ENCODE measurements around the gene DOP1B.
"Not testable (repeated sequence)": the region's sequence is repeated elsewhere in the genome, so short reads cannot be mapped to it uniquely, and the experiment has no call there.

The DOP1B gene, protein sequence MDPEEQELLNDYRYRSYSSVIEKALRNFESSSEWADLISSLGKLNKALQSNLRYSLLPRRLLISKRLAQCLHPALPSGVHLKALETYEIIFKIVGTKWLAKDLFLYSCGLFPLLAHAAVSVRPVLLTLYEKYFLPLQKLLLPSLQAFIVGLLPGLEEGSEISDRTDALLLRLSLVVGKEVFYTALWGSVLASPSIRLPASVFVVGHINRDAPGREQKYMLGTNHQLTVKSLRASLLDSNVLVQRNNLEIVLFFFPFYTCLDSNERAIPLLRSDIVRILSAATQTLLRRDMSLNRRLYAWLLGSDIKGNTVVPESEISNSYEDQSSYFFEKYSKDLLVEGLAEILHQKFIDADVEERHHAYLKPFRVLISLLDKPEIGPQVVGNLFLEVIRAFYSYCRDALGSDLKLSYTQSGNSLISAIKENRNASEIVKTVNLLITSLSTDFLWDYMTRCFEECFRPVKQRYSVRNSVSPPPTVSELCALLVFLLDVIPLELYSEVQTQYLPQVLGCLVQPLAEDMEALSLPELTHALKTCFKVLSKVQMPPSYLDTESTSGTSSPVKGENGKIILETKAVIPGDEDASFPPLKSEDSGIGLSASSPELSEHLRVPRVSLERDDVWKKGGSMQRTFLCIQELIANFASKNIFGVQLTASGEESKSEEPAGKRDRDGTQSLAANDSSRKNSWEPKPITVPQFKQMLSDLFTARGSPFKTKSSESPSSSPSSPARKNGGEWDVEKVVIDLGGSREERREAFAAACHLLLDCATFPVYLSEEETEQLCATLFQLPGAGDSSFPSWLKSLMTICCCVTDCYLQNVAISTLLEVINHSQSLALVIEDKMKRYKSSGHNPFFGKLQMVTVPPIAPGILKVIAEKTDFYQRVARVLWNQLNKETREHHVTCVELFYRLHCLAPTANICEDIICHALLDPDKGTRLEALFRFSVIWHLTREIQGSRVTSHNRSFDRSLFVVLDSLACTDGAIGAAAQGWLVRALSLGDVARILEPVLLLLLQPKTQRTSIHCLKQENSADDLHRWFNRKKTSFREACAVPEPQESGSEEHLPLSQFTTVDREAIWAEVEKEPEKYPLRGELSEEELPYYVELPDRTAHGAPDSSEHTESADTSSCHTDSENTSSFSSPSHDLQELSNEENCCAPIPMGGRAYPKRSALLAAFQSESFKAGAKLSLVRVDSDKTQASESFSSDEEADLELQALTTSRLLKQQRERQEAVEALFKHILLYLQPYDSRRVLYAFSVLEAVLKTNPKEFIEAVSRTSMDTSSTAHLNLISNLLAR (N-terminal part only)

DNA sequence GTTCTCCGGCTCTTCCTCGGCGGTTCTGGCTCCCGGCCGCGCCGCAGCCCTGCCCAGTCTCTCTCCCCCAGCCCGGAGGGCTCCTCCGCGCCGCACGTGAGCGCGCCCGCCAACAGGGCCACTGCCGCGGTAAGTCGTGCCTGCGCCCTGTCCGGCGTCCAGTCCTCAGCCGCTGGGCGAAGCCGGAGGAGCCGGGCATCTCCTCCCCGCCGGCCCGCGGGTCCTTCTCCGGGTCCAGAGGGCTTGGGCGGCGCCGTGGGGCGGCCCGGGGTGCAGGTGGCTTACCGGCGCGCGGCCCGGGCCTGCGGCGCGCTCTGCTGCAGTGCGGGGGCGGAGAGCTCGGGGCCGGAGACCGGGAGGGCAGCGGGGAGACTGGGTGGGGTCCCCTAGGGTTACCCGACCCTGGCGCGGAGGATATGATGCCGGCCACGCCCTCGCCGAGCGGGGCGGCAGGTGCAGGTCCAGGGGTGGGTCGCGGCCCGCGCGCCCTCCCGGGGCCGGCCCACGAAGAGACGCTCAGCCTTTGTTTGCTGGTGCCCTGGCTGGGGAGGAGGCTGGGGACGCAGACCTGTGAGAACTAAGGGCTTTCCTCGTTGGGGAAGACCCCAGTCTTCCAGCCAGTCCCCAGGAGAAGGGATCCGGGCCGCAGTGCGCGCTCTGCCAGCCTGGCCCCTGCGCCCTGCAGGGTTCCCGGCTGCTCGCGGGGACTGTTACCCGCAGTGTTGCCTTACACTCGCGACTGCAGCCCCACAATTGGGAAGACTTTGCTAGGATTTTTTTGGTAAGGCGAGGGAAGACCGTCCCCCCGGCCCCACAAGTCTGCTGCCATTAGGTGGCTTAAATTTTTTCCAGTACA lies at the start of gene DOP1B:
TSS of gene DOP1B (plus strand) at position 10 of the 856 bp plus-strand sequence. CDS start 7,910 bp downstream, outside the sequence.
- no peak for DNase-seq (ENCODE audit: low spot score)

DNA sequence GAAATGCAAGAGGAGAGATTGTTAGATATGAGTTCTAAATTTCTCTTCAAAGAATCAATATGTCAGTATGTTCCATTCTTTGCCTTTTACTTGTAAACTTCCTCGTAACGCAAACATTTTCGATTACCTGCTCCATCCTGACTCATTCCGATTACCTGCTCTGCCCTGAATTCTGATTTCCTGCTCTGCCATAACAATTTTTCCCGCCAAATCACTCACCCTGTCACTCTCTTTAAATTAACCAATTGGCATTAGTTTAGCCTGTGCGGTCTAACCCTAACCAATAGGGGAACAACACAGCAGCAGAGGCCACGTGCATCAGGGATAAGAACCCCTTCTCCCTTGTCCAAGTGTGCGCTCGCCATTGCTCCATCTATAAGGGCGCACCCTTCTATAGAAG lies 46.8 kb upstream of the DOP1B start:
- DNase-seq (ENCODE audit: low spot score): no peak

DNA sequence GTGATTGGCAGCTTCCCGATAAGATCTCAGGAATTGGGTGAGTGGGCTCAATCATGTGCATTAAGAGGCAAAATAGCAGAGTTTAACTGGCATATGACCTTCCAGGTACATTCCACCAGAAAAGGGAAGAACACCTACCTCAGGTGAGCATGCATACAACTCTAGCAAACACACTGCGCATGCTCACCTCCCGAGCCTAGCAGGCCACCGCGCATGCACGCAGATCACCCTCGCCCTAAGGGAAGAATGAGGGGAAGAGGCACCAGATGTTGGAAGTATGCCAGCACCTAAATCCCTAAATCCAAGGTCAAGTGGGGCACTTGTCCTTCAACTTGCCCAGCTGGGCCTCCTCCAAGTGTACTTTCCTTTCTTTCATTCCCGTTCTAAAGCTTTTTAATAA lies 45.4 kb upstream of the DOP1B start:
- DNase-seq (ENCODE audit: low spot score): no peak

DNA sequence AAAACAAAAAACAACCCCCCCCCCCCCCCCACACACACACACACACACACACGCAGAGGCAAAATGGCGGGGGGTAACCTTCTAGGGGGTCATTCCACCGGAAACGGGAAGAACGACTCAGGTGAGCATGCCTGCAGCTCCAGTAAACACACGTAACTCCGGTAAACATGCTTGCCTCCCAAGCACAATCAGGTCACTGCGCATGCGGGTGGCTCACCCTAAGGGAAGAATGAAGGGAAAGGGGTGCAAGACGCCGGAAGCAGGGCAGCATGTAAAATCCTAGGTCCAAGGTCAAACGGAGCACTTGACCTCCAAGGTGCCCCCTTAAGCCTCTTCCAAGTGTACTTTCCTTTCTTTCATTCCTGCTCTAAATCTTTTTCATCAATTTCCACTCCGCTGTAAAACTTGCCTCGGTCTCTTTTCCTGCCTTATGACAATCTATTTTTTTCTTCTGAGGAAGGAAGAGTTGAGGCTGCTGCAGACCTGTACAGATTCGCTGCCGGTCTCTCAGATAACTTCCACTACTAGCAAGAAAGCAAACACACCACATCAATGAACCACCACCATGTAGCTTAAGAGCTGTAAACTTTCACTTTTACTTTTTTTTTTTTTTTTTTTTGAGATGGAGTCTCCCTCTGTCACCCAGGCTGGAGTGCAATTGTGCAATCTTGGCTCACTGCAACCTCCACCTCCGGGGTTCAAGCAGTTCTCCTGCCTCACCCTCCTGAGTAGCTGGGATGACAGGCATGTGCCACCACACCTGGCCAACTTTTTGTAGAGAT lies 42.8 kb upstream of the DOP1B start:
- no peak for DNase-seq (ENCODE audit: low spot score)

DNA sequence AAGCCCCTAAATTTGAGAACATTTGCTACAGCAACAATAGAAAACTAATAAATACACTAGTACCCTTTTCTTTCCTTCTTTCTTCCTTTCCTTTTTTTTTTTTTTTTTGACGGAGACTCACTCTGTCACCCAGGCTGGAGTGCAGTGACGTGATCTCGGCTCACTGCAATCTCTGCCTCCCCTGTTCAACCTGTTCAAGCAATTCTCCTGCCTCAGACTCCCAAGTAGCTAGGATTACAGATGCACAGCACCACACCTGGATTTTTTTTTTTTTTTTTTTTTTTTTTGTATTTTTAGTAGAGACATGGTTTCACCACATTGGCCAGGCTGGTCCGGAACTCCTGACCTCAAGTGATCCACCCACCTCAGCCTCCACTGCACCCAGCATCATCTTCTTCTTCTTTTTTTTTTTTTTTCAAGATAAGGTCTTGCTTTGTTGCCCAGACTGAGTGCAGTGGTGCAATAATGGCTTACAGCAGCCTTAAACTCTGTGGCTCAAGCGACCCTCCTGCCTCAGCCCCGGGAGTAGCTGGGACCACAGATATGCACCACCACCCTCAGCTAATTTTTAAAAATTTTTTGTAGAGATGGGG lies 41.4 kb upstream of the DOP1B start:
- DNase-seq (ENCODE audit: low spot score): no peak

DNA sequence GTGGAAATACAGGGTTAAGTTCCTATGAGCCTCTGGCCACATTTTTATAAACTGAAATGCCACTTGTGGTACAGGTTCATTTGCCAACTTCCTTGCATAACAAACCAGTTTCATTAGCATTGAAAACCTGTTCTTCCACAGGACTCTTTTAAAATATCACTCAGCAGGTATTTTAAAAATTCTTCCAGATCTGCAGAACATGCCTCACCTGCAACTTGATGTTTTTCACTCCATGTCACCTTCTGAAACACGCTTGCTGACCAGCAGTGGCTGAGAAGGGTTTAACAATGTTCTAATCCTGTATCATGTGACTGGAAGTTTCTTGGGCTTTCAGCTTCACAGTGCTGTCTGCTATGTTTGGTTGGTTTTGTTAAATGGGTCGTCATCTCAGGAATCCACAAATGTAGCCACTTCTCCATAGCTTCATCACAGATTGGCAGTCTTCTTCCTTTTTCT lies 39.3 kb upstream of the DOP1B start:
- no peak for DNase-seq (ENCODE audit: low spot score)

DNA sequence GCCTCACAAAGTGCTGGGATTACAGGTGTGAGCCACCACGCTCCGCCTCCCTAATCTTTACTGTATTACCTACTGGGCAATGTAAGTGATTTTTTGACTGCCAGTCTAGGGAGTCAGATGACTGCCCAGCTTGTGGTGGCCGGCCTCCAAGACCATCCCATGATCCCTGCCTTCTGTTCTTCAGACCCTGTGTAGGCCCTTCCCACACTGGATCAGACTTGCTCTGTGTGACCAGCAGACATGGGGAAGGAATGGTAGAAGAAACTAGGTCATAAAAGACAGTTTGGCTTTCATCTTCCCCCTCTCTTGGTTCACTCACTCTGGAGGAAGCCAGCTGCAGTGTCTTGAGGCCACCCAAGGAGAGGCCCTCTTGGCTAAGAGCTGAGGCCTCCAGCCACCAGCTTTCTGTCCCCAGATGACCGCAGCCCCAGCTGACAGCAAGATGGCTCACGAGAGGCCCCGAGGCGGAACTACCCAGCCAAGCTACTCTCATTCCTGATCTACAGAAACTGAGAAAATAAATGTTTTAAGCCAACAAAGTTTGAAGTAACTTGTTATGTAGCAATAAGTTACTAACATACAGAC lies 36.2 kb upstream of the DOP1B start:
- DNase-seq (ENCODE audit: low spot score): no peak

DNA sequence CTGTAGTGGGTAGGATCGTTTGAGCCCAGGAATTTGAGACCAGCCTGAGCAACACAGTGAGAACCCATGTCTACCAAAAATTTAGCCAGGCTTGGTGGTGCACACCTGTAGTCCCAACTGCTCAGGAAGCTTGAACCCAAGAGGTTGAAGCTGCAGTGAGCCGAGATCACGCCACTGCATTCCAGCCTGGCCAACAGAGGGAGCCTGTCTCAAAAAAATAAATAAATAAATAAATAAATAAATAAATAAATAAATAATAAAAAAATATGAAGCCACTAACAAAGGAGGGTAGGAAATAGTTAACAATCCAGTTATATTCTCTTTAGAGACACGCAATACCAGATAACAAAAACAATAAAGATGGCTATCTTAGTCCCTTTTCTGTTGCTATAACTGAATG lies 33.6 kb upstream of the DOP1B start:
- DNase-seq (ENCODE audit: low spot score): no peak

DNA sequence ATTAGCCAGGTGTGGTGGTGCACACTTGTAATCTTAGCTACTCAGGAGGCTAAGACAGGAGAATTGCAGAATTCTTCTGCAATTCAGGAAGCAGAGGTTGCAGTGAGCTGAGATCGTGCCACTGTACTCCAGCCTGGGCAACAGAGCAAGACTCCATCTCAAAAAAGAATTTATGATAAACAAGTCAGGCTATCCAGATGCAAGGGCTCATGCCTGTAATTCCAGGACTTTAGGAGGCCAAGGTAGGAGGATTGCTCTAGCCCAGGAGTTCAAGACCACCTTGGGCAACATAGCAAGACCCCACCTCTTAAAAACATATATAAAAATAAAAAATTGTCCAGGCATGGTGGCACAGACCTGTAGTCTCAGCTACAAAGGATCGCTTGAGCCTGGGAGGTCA lies 32.2 kb upstream of the DOP1B start:
- no peak for DNase-seq (ENCODE audit: low spot score)

DNA sequence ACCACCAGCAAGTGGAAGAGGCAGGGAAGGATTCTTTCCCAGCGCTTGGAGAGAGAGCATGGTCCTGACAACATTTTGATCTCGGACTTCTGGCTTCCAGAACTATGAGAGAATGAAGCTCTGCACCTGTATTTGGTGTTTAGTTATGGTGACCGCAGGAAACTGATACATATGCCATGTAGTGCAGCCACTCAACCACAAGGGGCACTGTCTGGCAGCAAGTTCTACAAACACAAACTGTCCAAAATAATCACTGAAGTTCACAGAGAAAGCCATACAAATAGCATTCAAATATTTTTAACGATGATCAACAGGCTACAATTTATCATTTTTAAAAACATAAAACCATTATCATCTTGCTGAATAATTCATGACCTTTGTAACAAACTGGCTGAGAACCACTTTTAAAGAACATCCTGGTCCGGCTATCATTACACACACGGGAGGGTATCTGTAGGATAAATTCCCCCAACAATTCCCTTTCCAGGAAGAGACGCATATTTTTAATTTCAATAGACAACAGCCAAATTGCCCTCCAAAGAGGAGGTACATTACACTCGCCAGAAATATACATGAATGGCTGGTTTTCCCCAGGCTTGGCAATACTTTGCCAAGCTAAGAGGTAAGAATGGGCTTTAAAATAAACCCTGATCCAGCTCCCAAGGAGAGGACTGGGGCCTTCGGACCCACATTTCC lies 31.0 kb upstream of the DOP1B start:
- no peak for DNase-seq (ENCODE audit: low spot score)

DNA sequence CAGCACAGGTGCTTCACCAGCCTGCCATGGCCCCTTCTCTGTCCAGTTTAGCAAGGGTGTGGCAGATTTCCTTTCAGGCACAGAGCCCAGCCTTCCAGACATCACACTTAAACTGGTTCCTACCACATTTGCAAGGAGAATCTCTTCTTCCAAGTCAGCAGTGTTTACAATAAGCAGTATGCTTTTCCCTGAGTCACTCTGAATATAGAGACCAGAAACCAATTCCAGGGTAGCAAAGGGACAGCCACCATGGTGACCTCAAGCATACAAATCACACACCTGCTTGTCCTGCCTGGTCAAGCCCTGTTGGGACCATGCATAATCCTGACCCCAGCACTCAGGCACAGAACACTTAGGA lies 30.4 kb upstream of the DOP1B start:
- DNase-seq (ENCODE audit: low spot score): no peak

DNA sequence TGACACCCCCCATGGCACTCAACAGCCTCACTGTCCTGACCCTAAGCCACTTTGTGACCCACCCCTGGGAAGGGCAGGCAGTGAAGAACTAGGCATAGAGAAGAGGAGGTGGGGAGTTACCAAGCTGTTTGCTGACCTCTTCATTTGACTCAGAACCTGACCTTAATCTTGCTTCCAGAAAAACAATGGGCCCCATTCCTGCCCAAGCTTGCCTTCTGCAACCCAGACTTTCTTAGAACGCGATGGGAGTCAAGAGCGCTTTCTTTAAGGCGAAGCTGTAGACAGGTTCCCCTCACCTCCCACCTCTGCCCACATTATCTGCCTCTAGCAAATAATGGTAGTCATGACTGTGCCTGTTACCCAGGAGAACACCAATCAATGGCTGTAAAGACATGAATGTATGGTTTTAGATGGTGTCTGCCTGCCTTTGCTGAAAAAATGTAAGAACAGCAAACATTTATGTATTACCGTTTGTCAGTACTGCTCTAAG lies 30.0 kb upstream of the DOP1B start:
- DNase-seq (ENCODE audit: low spot score): no peak

DNA sequence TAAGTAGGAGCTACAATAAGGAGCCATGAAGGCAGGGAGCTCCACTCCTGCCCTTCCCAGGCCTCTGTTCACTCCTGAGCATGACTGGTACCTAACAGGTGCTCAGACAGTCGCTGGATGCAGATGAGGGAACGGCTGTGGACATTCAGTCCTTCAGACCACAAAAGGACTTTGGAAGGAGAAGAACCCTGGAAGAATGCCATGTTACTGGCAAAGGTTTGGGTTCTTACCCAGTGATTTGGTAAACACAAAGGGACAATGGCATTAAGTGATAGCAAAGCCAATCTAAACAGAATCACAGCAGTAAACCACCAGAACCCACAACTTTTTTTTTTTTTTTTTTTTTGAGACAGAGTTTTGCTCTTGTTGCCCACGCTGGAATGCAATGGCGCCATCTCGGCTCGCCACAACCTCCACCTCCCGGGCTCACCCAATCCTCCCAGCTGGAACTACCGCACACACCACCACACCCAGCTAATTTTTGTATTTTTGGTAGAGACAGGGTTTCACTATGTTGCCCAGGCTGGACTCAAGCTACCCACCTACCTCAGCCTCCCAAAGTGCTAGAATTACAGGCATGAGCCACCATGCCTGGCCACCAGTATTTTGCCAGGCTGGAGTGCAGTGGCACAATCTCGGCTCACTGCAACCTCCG lies 29.2 kb upstream of the DOP1B start:
- DNase-seq (ENCODE audit: low spot score): no peak

DNA sequence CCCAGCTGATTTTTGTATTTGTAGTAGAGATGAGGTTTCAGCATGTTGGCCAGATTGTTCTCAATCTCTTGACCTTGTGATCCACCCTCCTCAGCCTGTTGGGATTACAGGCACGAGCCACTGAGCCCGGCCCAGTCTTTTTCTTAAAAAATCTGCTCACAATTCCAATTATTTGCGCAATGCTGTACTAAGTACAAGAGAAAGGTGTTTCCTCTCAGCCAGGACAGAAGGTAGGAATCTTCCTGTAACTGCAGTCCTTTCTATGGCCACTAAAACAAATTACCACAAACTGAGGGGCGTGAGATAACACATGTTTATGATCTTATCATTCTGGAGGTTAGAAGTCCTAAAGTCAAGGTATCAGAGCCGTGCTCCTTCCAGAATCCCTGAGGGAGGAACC lies 28.6 kb upstream of the DOP1B start:
- DNase-seq (ENCODE audit: low spot score): no peak

DNA sequence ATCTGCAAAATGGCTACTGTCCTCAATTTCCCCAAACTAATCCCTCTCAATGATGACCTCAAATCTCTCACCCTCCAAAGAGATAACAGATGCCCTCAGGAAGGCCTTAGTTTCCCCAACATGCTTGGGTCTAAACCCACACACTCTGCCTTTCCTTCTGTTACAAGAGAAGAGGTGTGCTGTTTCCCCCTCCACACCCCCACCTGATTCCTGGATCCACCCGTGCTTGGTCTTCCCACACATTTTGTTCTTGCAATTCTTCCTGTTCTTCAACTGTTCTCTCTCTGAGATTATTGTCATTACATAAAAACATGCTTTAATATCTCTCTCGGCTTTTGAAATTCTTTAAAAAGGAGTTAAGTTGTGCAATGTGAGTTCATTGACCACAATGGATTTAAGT lies 27.4 kb upstream of the DOP1B start:
- no peak for DNase-seq (ENCODE audit: low spot score)

DNA sequence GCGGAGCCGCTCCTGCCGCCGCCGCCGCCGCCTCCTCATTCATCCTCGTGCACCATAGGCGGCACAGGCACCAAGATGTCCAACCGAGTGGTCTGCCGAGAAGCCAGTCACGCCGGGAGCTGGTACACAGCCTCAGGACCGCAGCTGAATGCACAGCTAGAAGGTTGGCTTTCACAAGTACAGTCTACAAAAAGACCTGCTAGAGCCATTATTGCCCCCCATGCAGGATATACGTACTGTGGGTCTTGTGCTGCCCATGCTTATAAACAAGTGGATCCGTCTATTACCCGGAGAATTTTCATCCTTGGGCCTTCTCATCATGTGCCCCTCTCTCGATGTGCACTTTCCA lies 26.2 kb upstream of the DOP1B start:
- DNase-seq (ENCODE audit: low spot score): not testable (repeated sequence)

DNA sequence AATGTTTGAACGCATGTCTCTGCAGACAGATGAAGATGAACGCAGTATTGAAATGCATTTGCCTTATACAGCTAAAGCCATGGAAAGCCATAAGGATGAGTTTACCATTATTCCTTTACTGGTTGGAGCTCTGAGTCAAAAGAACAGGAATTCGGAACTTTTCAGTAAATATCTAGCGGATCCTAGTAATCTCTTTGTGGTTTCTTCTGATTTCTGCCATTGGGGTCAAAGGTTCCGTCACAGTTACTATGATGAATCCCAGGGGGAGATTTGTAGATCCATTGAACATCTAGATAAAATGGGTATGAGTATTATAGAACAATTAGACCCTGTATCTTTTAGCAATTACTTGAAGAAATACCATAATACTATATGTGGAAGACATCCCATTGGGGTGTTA lies 25.8 kb upstream of the DOP1B start:
- not testable (repeated sequence) for DNase-seq (ENCODE audit: low spot score)

DNA sequence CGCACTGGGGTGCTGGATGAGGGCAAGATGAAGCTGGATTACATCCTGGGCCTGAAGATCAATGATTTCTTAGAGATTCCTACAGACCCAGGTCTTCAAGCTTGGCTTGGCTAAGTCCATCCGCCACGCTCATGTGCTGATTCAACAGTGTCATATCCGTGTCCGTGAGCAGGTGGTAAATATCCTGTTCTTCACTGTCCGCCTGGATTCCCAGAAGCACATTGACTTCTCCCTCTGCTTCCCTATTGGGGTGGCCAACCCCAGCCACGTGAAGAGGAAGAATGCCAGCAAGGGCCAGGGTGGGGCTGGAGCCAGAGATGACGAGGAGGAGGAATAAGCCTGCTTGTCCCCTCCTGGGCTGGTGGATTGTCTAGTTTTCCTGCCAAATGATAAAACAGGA lies 23.9 kb upstream of the DOP1B start:
- DNase-seq (ENCODE audit: low spot score): no peak
